Peyer's patch (tissue), 4 donors: ENCODE results near the gene C1QC.

Source experiments
- CTCF ChIP-seq, 6 experiments: fragments of 450-650 bp in 4 of 6; fragments of 200-600 bp in 2 of 6; sonication (generic) in 1 of 6; IDR thresholded peaks; one replicate each; pipeline ENCODE4 v1.5.1; 2017 to 2019; ENCODE audit warnings: antibody characterized with exemption in 6 of 6, mild to moderate bottlenecking in 3 of 6, moderate library complexity in 1 of 6
- POLR2A ChIP-seq, 2 donors: fragments of 450-650 bp; IDR thresholded peaks; one replicate each; pipeline ENCODE4 v1.5.1; 2017; ENCODE audit warnings: antibody characterized with exemption in 2 of 2, mild to moderate bottlenecking in 2 of 2, moderate library complexity in 2 of 2

DNA sequence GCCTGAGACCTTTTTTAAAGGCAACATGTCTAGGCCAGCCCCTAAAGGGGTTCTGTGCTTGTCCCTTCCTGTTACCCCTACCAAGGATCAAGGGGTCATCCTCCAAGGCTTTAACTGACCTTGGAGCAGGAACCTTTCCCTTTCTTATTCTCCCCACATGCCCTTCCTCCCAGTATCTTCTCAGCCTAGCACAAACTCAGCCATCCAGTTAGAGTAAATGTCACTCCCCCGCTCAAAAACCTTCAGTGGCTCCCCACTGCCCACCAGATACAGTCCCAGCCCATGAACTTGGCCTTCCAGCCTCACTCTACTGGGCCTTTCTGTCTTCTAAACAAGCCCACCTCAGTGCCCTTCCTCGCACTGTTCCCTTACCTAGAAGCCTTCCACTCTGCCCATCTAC, 18.4 kb downstream of the C1QC start:
- no peak for TF ChIP-seq CTCF (IDR thresholded peaks at IDR 0.05)
- TF ChIP-seq POLR2A (IDR thresholded peaks at IDR 0.05) = no peak
